BJ (cell line): ENCODE results near the gene NLRC3. TPM values are rescaled to one million over a fixed set of nuclear protein-coding genes. Genes with fewer than 3 reads are reported as not detected.

ENCODE experiments used
- CTCF ChIA-PET: fragments of 350-600 bp; formaldehyde crosslinking; extraction: SDS; loops from one replicate; lab custom pipeline; 2021; ENCODE audit warnings: antibody characterized with exemption, inconsistent platforms; lab: Yijun Ruan, JAX
- POLR2A ChIA-PET: fragments of 300-600 bp; sonication (Branson Sonifier 250); formaldehyde crosslinking; extraction: SDS; loops from one replicate; lab custom pipeline; 2021; ENCODE audit warnings: antibody characterized with exemption; lab: Charles Lee
- DNase-seq: peaks from one replicate; pipeline ENCODE4 v3.0.0-alpha.2; 2011; ENCODE audit warnings: low read depth
- H3K27me3 ChIP-seq: 2 replicates; pipeline ENCODE4 v1.6.0; 2011; ENCODE audit warnings: low read length; ENCODE audit not compliant: control insufficient read depth, insufficient read depth
- H3K36me3 ChIP-seq: 2 replicates; pipeline ENCODE4 v1.5.1; 2011; ENCODE audit warnings: low read length; ENCODE audit not compliant: control insufficient read depth, insufficient read depth
- H3K4me3 ChIP-seq: 2 replicates; pipeline ENCODE4 v1.5.1; 2011; ENCODE audit warnings: low read depth, mild to moderate bottlenecking, control low read depth, low read length
- polyA plus RNA-seq: library from polyadenylated mRNA; depleted of rRNA; stranded (reverse); fragments of >200 nt; gene quantifications from 2 replicates; pipeline ENCODE4 v1.2.3, GENCODE V29; 2011
- TF ChIP-seq, protein P1 (sequence below): IDR thresholded peaks from 2 replicates; pipeline ENCODE4 v1.5.1; 2011; ENCODE audit warnings: low read depth, mild to moderate bottlenecking, control low read depth, inconsistent platforms, low read length, moderate library complexity; ENCODE audit not compliant: insufficient read depth

The NLRC3 gene
- polyA plus RNA-seq, 1 experiment, result not detected

DNA sequence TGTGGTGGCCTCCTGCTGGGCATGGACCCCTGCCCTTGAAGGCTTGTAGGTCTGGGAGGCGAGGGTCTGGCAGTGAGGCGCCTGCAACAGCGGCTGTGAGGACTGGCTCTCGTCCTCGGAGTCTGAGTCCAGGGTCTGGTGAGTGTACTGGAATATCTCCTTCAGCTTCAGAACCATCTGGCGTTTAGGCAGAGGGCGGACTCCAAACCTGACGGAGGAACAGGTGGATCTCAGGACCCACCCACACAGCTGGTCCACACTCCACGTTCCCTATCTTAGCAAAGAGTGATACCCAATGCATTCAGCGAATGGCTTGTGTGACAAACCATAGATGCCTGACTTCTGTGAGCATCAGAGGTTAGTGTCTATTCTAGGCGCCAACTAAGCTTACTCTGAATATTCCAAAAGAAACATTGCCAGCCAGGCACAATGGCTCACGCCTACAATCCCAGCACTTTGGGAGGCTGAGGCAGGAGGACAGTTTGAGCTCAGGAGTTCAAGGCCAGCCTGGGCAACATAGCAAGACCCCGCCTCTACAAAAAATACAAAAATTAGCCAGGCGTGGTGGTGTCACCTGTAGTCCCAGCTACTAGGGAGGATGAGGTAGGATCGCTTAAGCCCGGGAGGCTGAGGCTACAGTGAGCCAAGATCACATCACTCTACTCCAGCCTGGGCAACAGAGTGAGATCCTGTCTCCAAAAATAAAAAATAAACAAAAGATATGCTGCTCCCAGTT is 6.3 kb upstream of the NLRC3 start:
- ChIA-PET CTCF (no interaction called here), POLR2A (no interaction called here)
- peaks cover 5% of the 10 kb centered on the region; the same call in 1 of the 2 replicates for H3K36me3 ChIP-seq
- TF ChIP-seq, protein P1, sequence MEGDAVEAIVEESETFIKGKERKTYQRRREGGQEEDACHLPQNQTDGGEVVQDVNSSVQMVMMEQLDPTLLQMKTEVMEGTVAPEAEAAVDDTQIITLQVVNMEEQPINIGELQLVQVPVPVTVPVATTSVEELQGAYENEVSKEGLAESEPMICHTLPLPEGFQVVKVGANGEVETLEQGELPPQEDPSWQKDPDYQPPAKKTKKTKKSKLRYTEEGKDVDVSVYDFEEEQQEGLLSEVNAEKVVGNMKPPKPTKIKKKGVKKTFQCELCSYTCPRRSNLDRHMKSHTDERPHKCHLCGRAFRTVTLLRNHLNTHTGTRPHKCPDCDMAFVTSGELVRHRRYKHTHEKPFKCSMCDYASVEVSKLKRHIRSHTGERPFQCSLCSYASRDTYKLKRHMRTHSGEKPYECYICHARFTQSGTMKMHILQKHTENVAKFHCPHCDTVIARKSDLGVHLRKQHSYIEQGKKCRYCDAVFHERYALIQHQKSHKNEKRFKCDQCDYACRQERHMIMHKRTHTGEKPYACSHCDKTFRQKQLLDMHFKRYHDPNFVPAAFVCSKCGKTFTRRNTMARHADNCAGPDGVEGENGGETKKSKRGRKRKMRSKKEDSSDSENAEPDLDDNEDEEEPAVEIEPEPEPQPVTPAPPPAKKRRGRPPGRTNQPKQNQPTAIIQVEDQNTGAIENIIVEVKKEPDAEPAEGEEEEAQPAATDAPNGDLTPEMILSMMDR, result no peak
- no peak for DNase-seq
- no peak overlapping the region for H3K4me3 ChIP-seq
- H3K27me3 ChIP-seq, result no peaks in the 10 kb centered on the region

DNA sequence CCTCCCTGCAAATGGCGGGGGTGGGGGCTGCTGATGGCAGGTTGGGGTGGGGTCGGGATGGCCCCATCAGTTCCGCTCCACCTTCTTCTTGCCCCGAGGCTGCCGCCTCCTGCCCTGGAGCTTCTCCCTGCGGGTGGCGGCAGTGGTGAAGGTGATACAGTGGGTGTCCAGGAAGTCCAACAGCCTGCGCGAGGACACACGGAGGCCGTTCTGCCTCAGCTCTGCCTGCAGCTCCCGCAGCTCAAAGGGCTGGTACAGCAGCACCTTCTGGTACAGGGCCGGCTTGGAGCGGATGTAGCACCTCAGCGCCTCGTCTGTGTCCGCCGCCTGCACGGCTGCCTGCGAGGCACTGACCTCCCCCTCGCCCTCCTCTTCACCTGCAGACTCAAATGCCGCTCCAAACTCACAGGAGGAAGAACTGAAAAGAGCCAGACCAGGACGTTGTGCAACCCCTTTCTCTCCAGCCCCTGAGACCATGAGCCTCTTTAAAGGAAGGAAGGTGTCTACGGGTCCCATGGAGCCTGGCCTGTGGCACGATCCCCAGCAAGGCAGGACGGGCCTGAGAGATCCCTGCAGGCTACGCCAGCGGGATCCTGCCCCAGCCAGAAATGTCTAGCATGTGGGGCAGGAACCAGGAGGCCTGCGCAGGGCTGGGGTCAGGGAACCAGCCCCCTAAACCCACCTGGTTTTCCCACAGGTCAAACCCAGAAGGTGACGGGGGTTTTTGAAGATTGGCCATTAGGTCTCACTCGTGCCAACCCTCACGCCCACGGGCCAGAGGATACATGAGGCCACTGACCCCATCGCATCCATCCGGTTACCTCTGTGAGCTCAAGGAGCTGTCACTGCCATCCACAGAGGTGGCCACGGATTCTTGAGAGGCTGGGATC is 5.3 kb upstream of the NLRC3 start:
- no peak overlapping the region for H3K4me3 ChIP-seq
- ChIA-PET POLR2A (no interaction called here), CTCF (no interaction called here)
- TF ChIP-seq, protein P1, result no peak
- no peak for DNase-seq
- H3K36me3 ChIP-seq, result peaks cover 5% of the 10 kb centered on the region; the same call in 1 of the 2 replicates
- no peaks in the 10 kb centered on the region for H3K27me3 ChIP-seq

DNA sequence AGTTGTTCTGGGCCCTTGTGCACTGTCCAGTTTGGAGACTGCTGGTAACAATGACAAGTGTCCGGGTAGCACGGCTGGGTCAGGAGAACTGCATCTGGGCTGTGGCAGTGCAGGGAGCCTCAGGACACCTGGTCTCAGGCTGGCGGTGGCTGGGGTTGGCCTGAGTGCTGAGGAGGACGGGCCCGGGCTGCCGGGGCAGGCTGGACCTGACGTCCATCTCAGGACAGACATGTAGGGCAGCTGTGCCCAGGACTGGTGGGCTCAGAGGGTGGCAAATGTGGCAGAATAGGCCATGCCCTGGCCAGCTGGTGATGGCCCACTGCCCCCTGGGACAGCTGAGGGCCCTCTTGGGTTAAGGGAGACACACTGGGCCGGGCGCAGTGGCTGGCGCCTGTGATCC is 4.2 kb upstream of the NLRC3 start:
- H3K27me3 ChIP-seq, result no peaks in the 10 kb centered on the region
- CTCF ChIA-PET, result no interaction called here
- DNase-seq, result no peak
- POLR2A ChIA-PET, result no interaction called here
- H3K4me3 ChIP-seq, result no peak overlapping the region
- peaks cover 5% of the 10 kb centered on the region; the same call in 1 of the 2 replicates for H3K36me3 ChIP-seq
- TF ChIP-seq, protein P1, result no peak

DNA sequence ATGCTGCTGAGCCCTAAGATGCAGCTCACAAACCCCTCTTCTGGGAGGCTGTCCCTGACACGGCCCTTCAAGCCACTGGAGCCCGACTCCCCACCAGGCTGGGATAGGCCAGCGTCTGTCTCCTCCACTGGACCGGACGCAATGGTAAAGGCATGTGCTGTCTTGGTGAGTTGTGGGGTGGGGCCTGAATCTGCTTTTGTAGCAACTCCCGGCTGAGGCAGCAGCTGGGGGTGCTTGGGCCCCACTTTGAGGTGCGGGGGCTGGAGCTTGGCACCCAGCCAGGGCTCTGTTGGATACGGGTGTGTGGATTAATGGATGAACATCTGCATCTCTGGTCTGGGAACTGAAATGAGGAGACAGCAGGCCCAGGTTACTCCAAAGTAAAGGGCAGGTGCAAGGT is 3.5 kb upstream of the NLRC3 start:
- ChIA-PET CTCF (no interaction called here), POLR2A (no interaction called here)
- H3K4me3 ChIP-seq, result no peak overlapping the region
- TF ChIP-seq, protein P1, result no peak
- H3K27me3 ChIP-seq, result no peaks in the 10 kb centered on the region
- peaks cover 5% of the 10 kb centered on the region; the same call in 1 of the 2 replicates for H3K36me3 ChIP-seq
- no peak for DNase-seq

DNA sequence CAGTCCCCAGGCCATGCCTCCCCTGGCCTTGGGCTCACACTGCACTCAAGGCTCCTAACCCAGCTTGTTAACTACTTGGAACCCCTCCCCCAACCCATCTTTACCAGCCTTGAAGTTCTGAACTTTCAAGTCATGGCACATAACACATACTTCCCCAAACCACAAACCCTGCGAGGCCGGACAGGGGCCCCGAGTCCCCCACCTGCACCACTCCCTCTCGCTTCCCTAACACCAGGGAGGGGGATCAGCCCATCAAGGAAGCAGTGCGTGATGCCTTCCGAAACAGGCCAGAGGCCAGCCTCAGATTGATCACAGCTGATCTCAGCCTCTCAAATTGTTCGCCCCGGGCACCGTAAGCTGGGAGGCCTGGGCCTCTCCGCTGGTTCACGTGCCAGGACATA is 3.0 kb upstream of the NLRC3 start:
- ChIA-PET POLR2A (no interaction called here), CTCF (interaction anchor here (0.9 kb wide), 1 partner anchor 13 kb away, joined by 3 read pairs; no protein-coding TSS in a partner anchor)
- TF ChIP-seq, protein P1, result no peak
- no peak overlapping the region for H3K4me3 ChIP-seq
- H3K36me3 ChIP-seq, result peaks cover 5% of the 10 kb centered on the region; the same call in 1 of the 2 replicates
- DNase-seq, result no peak
- H3K27me3 ChIP-seq, result no peaks in the 10 kb centered on the region
